GM18499 (cell line): ENCODE measurements around the gene XAB2.

ENCODE experiments used
- ATAC-seq: cut with Tn5 transposase; IDR thresholded peaks from one replicate; pipeline ENCODE4 v1.9.1; 2021; ENCODE audit warnings: moderate number of reproducible peaks; ENCODE audit not compliant: insufficient read depth, unreplicated experiment

The XAB2 gene

DNA sequence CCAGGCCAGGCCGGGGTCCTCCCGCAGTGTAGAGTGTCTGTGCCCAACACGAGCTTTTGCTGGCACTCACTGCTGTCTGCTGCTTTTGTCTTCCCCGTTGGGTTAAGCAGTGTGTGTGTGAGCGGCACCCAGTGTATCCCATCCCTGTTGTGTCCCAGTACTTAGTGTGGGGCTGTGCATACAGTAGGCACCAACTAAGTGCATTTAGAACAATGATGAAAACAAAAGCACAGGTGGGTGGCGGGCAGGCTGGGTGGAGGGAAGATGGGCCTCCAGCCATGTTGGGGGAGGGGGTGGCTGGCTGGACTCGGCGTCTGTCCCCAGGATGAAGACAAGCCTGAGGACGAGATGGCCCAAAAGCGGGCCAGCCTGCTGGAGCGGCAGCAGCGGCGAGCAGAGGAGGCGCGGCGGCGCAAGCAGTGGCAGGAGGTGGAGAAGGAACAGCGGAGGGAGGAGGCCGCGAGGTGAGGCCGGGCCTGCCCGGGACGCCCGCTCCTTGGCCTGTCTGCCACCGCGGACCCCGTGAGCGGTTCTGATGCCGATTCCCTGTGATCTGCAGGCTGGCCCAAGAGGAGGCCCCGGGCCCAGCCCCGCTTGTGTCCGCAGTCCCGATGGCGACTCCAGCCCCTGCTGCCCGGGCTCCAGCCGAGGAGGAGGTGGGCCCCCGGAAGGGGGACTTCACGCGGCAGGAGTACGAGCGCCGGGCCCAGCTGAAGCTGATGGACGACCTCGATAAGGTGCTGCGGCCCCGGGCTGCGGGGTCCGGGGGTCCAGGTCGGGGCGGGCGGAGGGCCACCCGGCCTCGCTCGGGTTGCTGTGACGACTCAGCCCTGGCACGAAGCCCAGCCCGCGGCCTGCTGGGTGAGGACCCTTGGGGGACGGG, 14.2 kb downstream of the XAB2 start:
- ATAC-seq, result no peak

DNA sequence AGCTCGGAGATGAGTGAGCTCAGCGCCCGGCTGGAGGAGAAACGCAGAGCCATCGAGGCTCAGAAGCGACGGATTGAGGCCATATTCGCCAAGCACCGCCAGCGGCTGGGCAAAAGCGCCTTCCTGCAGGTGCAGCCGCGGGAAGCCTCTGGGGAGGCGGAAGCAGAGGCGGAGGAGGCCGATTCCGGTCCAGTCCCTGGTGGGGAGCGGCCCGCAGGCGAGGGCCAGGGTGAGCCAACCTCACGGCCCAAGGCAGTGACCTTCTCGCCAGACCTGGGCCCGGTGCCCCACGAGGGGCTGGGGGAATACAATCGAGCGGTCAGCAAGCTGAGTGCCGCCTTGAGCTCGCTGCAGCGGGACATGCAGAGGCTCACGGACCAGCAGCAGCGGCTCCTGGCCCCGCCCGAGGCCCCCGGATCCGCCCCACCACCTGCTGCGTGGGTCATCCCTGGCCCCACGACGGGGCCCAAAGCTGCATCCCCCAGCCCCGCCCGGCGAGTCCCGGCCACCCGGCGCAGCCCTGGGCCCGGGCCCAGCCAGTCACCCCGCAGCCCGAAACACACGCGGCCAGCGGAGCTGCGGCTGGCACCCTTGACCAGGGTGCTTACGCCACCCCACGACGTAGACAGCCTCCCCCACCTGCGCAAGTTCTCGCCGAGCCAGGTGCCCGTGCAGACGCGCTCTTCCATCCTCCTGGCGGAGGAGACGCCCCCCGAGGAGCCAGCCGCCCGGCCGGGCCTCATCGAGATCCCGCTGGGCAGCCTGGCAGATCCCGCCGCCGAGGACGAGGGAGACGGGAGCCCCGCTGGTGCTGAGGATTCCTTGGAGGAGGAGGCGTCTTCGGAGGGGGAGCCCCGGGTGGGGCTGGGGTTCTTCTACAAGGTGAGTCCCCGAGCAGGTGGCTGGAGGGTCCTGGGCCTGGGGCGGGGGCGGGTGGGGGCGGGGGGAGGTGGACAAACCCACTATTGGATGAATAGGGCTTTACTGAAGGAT, 16.8 kb downstream of the XAB2 start:
- ATAC-seq, result no peak

DNA sequence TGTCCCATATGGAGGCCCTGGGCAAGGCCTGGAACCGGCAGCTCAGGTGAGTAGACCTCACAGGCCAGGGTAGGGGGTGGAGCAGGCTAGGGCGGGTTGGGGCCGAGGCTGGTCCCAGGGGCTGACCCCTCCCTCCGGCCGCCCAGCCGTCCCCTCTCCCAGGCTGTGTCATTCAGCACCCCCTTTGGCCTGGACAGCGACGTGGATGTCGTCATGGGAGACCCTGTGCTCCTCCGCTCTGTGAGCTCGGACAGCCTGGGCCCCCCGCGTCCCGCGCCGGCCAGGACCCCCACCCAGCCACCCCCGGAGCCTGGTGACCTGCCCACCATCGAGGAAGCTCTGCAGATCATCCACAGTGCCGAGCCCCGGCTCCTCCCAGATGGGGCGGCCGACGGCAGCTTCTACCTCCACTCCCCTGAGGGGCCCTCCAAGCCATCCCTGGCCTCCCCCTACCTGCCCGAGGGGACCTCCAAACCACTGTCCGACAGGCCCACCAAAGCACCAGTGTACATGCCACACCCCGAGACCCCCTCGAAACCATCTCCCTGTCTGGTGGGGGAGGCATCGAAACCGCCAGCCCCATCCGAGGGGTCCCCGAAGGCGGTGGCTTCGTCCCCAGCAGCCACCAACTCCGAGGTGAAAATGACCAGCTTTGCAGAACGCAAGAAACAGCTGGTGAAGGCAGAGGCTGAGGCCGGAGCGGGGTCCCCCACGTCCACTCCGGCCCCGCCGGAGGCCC, 17.6 kb downstream of the XAB2 start:
- ATAC-seq, result no peak

DNA sequence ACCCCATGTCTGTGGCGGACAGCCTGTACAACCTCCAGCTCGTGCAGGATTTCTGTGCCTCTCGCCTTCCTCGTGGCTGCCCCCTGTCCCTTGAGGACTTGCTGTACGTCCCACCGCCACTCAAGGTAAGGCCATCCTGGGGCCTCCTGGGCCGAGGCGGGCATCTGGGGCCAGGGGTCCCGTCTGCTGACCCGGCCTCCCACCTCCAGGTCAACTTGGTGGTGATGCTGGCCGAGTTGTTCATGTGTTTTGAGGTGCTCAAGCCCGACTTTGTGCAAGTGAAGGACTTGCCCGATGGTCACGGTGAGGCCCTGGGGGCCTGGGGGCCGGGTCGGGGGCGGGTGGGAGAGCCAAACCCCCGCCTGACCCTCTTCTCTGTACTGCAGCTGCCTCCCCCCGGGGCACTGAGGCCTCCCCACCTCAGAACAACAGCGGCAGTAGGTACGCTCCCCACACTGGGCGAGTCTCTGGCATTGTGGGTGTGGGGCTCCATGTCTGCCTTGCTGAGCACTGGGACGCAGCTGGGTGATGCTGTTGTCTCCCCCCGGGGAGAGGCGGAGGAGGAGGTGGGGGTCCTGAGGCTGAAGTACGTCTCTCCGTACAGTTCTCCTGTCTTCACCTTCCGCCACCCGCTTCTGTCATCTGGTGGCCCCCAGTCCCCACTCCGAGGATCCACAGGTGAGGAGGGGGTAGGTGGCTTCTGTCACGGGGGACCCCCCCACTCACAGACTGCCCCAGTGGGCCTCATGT, 18.7 kb downstream of the XAB2 start:
- ATAC-seq, result no peak

DNA sequence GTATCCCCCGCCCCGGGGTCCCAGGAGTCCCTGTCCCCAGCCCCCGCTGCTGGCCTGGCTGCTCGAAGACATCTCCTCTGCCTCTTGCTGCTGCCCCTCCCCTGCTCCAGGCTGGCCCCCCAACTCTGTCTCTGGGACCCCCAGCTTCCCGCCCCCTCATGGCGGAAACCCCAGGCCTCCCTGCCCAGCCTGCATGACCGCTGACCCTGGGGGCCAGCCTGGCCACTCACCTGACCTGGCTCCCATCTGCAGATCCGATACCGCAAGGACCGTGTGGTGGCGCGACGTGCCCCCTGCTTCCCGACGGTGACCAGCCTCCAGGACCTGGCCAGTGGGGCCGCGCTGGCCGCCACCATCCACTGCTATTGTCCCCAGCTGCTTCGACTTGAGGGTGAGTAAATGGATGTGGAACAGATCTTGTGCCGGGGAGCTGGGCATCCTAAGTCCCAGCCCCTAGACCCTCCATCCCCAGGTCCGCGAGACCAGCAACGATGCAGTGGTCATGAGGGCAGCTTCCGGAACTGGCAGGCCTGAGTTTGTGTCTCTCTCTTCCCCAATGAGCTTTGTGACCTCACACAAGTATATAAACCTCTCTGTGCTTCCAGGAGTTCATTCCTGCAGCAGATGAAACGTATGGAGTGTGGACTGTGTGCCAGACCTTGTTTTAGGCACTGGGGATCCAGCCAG, 21.3 kb downstream of the XAB2 start:
- no peak for ATAC-seq

DNA sequence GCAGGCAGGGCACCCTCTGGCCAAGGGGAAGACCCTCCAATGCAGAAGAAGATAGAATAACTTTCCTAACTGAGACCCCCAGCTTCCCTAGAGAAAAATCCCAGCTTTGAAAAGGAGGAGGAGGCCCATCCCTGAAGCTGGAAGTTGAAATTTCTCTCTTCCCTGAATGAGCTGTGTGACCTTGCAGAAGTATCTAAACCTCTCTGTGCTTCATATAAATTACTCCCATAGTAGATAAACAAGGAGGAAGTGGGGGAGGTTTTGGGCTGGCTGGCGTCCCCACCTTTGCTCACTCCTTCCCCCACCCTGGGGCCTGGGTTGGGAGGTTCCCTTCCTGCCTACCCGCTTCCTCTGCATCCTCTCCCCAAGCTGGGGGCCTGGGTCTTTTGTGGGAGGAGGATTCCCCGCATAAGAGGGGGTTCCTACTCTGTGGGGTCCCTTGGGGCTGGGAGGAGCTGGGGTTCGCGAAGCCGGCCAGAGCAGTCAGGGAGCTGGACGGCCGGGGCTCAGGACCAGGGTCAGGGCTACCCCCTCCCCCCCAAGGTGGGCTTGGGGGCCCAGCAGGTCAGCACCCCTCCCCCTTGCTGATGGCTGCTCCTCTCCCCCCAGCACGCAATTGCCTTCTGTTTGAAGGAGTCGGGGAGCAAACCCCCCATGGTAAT, 22.0 kb downstream of the XAB2 start:
- no peak for ATAC-seq

DNA sequence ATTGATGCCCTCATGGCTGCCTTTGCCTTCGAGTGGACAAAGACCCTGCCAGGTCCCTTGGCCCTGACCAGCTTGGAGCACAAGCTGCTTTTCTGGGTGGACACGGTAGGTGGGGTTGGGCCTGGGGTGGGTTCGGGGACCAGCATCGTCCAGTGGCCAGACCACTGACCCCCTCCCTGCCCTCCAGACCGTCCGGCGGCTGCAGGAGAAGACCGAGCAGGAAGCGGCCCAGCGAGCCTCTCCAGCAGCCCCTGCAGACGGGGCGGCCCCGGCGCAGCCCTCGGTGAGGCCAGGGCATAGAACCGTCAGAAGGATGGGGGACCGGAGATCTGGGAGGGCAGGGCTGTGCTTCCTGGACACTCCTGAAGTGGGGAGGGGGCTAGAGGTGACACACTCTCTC, 23.1 kb downstream of the XAB2 start:
- no peak for ATAC-seq

DNA sequence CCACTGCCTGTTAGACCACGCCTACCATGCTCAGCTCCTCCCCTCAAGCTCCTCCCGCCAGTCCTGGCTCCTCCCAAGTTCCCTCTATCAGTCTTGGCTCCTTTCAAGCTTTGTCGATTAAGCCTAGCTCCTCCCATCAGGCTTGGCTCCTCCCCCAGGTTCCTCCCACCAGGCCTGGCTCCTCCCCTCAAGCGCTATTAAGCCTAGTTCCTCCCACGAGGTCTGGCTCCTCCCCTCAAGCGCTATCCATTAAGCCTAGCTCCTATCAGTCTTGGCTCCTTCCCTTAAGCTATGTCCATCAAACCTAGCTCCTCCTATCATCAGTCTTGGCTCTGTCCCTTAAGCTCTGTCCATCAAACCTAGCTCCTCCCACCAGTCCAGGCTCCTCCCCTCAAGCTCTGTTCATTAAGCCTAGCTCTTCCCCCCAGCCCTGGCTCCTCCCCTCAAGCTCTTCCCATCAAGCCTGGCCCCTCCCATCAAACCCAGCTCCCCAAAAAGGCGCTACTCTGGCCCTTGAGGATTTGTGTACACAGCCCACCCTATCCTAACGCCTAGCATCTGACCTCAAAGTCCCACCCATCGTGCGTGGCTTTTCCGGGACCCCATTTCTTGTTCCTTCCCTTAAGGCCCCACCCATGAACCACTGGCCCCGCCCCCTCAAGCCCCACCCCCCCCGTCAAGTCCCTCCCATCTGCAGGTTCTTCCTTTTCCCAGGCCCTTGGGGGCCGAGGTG, 23.7 kb downstream of the XAB2 start:
- ATAC-seq, result no peak

DNA sequence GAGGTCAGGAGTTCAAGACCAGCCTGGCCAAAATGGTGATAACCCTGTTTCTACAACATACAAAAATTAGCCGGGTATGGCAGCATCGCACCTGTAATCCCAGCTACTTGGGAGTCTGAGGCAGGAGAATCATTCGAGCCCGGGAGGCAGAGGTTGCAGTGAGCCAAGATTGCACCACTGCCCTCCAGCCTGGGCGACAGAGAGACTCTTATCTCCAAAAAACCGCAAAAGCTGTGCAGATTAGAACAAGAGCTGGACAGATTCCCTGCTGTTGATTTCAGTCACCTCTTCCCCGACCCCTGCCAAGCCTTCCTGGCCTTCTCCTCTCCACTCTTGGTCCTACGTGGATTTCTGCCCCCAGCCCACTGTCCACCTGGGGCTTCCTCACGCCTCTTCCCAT, 25.4 kb downstream of the XAB2 start:
- no peak for ATAC-seq

DNA sequence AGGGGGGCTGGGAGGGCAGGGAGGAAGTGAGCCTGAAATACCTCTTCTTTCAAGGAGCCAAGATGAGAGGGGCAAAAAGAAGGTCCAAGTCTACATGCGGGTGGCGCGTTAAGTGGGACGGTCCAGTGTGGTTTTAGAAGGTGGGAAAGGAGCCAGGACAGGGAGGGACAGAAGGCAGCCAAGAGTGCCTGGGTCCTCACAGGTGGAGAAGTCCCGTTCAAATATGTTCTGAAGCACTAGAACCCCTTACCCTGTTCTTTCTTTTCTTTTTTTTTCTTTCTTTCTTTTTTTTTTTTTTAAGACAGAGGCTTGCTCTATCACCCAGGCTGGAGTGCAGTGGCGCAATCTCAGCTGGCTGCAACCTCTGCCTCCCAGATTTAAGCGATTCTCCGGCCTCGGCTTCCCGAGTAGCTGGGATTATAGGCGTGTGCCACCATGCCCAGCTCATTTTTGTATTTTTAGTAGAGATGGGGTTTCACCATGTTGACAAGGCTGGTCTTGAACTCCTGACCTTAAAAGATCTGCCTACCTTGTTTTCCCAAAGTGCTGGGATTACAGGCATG, 26.3 kb downstream of the XAB2 start:
- no peak for ATAC-seq

DNA sequence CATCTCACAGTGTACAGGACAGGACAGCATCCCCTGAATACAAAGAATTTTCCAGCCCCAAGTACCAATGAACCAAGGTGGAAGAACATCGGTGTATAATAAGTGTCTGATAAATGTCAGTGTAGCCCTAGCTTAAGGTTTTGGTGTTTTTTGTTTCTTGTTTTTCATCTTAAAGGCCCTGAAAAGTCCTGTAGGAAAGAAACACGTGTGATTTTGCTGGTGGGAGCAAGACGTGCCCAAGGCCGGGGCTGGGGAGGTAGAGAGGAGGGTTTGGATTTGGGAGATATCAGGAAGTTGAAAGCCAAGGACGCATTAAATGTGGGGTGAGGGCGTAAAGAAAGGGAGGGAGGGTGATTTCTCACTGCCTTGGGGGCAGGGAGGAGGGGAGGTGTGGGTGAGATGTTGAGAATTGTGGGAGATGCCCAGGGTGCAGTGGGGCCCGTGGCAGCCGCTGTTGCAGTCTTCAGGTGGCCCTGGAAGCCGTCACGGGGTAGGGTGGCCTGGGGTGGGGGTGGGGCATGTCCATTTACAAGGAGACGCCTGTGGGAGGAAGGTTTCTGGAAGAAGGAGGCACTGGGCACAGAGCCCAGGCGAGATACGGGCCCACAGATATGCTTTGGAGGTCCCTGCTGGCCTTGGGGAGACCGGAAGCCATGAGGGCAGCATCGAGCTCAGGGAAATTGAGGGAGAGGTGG, 27.0 kb downstream of the XAB2 start:
- ATAC-seq, result no peak

DNA sequence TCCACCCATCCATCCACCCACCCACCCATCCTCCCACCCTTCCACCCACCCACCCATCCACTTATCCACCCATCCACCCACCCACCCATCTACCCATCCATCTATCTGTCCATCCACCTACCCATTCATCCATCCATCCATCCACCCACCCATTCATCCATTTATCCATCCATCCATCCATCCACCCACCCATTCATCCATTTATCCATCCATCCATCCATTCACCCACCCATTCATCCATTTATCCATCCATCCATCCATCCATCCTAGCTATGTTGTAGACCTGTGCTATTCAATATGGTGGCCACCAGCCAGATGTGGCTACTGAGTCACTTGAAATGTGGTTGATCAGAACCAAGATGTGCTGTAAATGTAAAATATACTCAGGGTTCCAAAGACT, 28.6 kb downstream of the XAB2 start:
- no peak for ATAC-seq

DNA sequence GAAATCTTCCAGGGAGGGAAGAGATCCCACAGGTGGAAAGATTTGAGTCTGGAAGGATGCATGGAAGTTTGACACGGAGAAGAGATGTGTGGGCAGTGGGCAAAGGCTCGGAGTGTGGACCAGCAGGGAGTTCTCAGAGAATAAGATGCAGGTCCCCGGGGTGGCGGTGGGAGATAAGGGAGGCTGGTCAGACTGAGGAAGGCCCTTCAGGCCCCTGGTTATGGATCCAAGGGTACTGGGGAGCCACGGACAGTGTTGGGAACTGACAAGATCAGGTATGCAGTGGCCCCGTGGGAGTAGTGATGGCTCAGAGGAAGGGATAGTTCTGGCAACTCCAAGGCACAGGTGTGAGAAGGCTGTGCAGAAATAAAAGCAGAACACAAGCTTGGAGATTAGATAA, 31.2 kb downstream of the XAB2 start:
- ATAC-seq, result no peak

DNA sequence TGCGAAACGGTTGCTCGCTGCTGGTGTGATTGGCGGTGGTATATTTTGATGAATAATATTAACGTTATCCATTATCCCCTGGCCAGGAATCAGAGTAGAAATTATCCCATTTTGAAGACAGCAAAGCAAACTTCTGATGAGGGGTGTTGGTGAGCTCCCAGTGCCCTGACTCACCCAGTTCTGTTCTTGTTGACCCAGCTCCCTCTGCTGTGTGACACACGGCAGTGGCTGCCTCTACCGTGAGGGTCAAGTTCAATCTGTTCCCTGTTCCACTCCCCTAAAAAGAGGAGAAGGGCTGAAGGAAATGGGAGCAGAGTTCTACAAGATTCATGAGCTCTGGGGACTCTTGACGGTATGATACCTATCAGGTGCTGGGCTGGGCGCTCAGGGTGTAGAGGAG, 31.7 kb downstream of the XAB2 start:
- no peak for ATAC-seq

DNA sequence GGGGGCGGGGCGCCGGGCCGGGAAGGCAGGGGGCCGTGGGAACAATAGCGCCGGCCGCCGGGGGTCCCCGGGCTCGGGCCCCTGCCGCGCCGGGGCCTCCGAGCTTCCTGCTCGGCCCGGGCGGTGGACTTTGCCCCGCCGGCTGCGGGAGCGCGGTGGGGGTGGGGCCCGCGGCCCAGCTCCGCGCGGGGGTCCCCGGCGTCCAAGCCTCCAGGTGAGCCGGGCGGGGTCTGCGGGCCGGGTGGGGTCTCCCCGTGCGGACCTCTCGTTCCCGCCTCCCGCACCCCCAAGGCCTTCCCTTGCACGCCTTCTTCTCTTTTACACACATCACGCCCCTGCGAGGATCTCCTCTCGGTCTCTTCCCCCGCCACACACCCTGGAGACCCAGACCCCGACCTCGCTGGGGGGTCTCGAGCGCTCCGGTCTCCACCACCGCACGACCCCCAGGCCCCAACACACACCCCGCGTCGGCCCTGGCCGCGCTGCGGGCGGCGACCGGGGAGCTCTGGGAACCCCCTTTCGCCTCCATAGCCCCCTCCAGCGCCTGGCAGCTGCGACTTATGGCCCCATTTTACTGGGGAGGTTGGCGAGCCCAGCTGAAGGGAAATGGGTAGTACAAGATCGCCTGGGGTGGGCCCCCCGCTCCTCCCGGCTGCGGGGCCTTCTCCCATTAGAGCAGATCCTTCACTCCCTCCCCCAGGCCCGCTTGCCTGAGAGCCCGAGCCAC, 33.0 kb downstream of the XAB2 start:
- no peak for ATAC-seq

DNA sequence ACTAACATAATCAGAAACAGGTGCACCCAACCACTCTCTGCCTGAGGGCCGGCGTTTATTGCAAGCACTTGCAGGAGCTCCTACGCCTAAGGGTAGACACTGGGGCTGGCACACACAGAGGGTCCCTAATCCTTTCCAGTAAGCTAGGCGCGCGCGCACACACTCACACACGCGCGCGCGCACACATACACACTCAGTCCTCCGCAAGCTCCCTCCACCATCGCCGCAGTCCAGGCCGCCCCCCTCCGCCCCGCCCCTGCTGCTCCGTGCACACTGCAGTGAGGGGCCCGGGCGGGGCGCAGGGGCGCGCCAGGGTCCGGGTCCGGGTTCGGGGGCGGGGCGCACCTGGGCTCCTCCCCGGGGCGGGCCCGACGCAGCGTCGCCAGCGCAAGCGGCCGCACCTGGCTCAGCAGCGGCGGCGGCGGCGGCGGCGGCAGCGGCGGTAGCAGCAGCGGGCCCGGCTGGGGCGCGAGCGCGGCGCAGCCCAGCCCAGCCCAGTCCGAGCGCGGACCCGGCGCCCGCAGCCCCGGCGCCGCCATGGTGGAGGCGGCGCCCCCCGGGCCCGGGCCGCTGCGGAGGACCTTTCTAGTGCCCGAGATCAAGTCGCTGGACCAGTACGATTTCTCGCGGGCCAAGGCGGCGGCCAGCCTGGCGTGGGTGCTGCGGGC, 33.7 kb downstream of the XAB2 start, which contains the start of gene CAMSAP3:
TSS of gene CAMSAP3 (plus strand) at position 398 of the 668 bp plus-strand sequence. CDS start at position 538, 140 bp downstream.
- ATAC-seq, result no peak
